A673 (cell line): ENCODE results near the gene UFD1. TPM values are rescaled to one million over a fixed set of nuclear protein-coding genes. Genes with fewer than 3 reads are reported as not detected.

ENCODE experiments used
- BruUV-seq: library from RNA; stranded (reverse); fragments of 400-500 nt; replicated peaks from 2 replicates; lab custom pipeline; 2021; lab: Mats Ljungman, UMichigan
- CTCF ChIA-PET: fragments of 300-600 bp; sonication (Branson Sonifier 250); formaldehyde crosslinking; loops from one replicate; lab custom pipeline; 2022; ENCODE audit warnings: antibody characterized with exemption; lab: Charles Lee
- POLR2A ChIA-PET: fragments of 300-600 bp; sonication (Branson Sonifier 250); formaldehyde crosslinking; loops from one replicate; lab custom pipeline; 2022; ENCODE audit warnings: antibody characterized with exemption; ENCODE audit not compliant: low non-redundant PET; lab: Charles Lee
- DNase-seq: peaks from one replicate; pipeline ENCODE4 v3.0.0-alpha.2; 2015; ENCODE audit warnings: low spot score
- H3K27ac ChIP-seq: fragments of 200-600 bp; sonication (generic); 2 replicates; pipeline ENCODE4 v1.5.1; 2016; ENCODE audit warnings: mixed run types, low read depth, mild to moderate bottlenecking, mixed read lengths, antibody characterized with exemption, low read length; ENCODE audit not compliant: poor library complexity, severe bottlenecking
- H3K27me3 ChIP-seq: fragments of 200-600 bp; sonication (generic); replicated peaks from 2 replicates; pipeline ENCODE4 v1.6.1; 2017; ENCODE audit warnings: mixed run types, low read depth, mild to moderate bottlenecking, mixed read lengths, antibody characterized with exemption, low read length; ENCODE audit not compliant: insufficient read depth, poor library complexity
- H3K36me3 ChIP-seq: fragments of 200-600 bp; sonication (generic); 2 replicates; pipeline ENCODE4 v1.6.1; 2016; ENCODE audit warnings: mixed run types, mild to moderate bottlenecking, mixed read lengths, antibody characterized with exemption, low read length; ENCODE audit not compliant: insufficient read depth, poor library complexity, severe bottlenecking
- H3K4me1 ChIP-seq: fragments of 200-600 bp; sonication (generic); 2 replicates; pipeline ENCODE4 v1.6.1; 2017; ENCODE audit warnings: mixed run types, mild to moderate bottlenecking, mixed read lengths, antibody characterized with exemption, low read length; ENCODE audit not compliant: insufficient read depth, poor library complexity, severe bottlenecking
- H3K4me3 ChIP-seq: fragments of 200-600 bp; sonication (generic); 2 replicates; pipeline ENCODE4 v1.5.1; 2016; ENCODE audit warnings: low read depth, mixed run types, mild to moderate bottlenecking, mixed read lengths, low read length; ENCODE audit not compliant: poor library complexity, severe bottlenecking
- H3K9me3 ChIP-seq: fragments of 200-600 bp; sonication (generic); 2 replicates; pipeline ENCODE4 v1.6.1; 2016; ENCODE audit warnings: mixed run types, low read depth, mild to moderate bottlenecking, mixed read lengths, antibody characterized with exemption, low read length; ENCODE audit not compliant: poor library complexity, severe bottlenecking
- CTCF ChIP-seq: fragments of 300-800, 200-600 bp; sonication (generic); conservative IDR thresholded peaks from 2 replicates; pipeline ENCODE4 v1.5.1; 2017; ENCODE audit warnings: low read depth, mild to moderate bottlenecking, antibody characterized with exemption, low read length, moderate library complexity, mixed read lengths
- EZH2 ChIP-seq: fragments of 200-600 bp; sonication (generic); IDR thresholded peaks from 2 replicates; pipeline ENCODE4 v1.6.1; 2017; ENCODE audit warnings: borderline replicate concordance, low read depth, mild to moderate bottlenecking, mixed read lengths, antibody characterized with exemption, low read length; ENCODE audit not compliant: poor library complexity, severe bottlenecking
- intact Hi-C: fragments of 100-400 bp; cut with micrococcal nuclease; formaldehyde crosslinking; loops from one replicate; pipeline ENCODE4 v1.10.0; 2022; ENCODE audit not compliant: unreplicated experiment
- total RNA-seq: library from RNA; stranded (reverse); gene quantifications from 2 replicates; pipeline ENCODE4 v1.2.3, GENCODE V29; 2021

Gene UFD1
- total RNA-seq, 1 experiment from 2014 or later: 195 TPM

GRCh38 chr22:19401483-19401882, 77.5 kb downstream of the UFD1 start:
- ChIA-PET POLR2A (no interaction called here), CTCF (no interaction called here)
- no peak for TF ChIP-seq CTCF
- TF ChIP-seq EZH2: no peak
- Histone ChIP-seq H3K9me3 (no peaks in the 10 kb centered on the region), H3K27me3 (no peaks in the 10 kb centered on the region), H3K27ac (no peak overlapping the region), H3K36me3 (peaks cover 35% of the 10 kb centered on the region), H3K4me3 (no peak overlapping the region), H3K4me1 (no peaks in the 10 kb centered on the region)
- no TSS peak for BruUV-seq
- no peak for DNase-seq
- intact Hi-C loops: no loop called here

DNA sequence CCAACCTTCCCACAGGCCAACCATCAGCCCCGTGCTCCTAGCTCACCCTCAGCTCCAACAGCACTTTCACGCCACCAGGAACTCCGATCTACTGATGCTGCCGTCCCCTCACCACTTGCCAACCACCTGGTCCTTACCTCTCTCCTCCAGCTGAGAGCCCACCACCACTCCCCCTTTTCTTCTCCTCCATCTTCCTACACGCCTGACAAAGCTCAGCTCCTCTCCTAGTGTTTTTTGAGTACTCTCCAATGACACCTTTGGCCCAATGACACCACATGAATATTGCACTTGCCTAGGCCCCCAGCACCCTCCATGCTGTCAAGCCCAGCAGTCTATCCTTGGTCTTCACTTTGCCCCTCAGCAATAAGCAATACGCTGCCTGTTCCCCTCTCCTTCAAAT, 78.1 kb downstream of the UFD1 start:
- no peaks in the 10 kb centered on the region for H3K4me1 ChIP-seq
- H3K4me3 ChIP-seq: no peak overlapping the region
- intact Hi-C loops: no loop called here
- no peak for DNase-seq
- no peaks in the 10 kb centered on the region for H3K27me3 ChIP-seq
- TF ChIP-seq CTCF (no peak), EZH2 (no peak)
- peaks cover 31% of the 10 kb centered on the region for H3K36me3 ChIP-seq
- BruUV-seq: no TSS peak
- POLR2A ChIA-PET: no interaction called here
- H3K27ac ChIP-seq: no peak overlapping the region
- no peaks in the 10 kb centered on the region for H3K9me3 ChIP-seq
- CTCF ChIA-PET: no interaction called here

Other genes starting within 250 kb of the UFD1 start
- 7.5 and 11.5 TPM in 2 replicates for gene CLTCL1, start 187.5 kb downstream of the UFD1 start, total RNA-seq
- 50.6 and 52.3 TPM in 2 replicates for gene HIRA, start 47.5 kb downstream of the UFD1 start, total RNA-seq
- 21.9 and 23.1 TPM in 2 replicates for gene MRPL40, start 46.6 kb downstream of the UFD1 start, total RNA-seq
- 28.4 and 34.1 TPM in 2 replicates for gene C22orf39, start 31.5 kb downstream of the UFD1 start, total RNA-seq
- 79.1 and 79.2 TPM in 2 replicates for gene CDC45, start 727 bp upstream of the UFD1 start, total RNA-seq
- 0.21 and 0.22 TPM in 2 replicates for gene CLDN5, start 45.2 kb upstream of the UFD1 start, total RNA-seq
- 50.4 and 58.9 TPM in 2 replicates for gene SEPTIN5, start 235.3 kb upstream of the UFD1 start, total RNA-seq
- 12.6 and 13.3 TPM in 2 replicates for gene GP1BB, start 244.3 kb upstream of the UFD1 start, total RNA-seq